ENCODE data around the gene WNT6.

The WNT6 gene

DNA sequence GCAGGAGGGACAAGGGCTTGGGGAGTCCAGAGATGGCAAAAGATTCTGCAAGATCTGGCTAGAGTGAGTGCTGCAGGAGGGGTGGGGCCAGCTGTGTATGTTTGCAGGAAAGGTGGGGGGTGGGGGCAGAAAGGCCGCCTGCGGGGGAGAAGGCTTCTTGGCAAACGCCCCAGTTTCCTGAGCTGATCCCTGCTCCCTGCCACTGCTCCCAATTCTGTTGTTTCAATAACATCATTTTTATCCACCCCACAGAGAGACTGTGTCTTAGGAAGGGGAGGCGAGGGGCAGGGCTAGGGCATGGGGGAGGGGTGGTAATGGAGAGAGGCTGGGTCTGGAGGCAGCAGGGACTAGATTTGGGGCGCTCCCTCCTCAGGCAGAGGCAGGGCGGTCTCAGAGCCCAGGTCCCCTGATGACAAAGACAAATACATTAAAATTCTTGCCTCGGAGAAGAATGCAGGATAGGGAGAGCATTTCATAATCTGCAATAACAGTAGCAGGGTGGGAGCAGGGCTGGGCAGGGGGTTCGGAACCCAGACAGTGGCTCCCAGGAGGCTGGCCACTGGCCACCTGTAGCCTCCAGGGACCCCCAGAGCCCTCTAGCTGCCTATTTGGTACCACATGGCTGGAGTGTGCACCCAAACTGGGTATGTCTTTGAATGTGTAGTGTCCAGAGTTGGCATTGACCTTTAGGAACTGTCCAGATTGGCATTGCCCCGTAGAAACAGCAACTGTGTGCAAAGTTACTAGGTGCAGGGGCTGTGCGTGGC lies 2.1 kb upstream of the WNT6 start:
- no peak for DNase-seq (ENCODE audit: low read depth)

DNA sequence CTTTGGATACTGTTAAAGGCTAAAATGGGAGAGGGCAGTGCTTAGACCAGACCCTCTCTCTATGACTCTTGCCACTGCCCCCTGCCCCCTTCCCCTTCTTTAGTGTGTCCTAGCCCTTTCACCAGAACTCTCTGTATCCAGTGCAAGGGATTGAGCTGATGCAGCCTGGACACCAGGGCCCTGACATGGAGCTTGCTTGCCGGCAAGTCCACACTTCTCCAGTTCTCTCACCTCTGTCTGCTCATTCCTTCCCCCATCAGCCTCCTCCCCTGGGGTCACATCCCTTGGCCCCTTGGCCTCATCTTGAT lies 1.5 kb upstream of the WNT6 start:
- DNase-seq (ENCODE audit: low read depth), result no peak

DNA sequence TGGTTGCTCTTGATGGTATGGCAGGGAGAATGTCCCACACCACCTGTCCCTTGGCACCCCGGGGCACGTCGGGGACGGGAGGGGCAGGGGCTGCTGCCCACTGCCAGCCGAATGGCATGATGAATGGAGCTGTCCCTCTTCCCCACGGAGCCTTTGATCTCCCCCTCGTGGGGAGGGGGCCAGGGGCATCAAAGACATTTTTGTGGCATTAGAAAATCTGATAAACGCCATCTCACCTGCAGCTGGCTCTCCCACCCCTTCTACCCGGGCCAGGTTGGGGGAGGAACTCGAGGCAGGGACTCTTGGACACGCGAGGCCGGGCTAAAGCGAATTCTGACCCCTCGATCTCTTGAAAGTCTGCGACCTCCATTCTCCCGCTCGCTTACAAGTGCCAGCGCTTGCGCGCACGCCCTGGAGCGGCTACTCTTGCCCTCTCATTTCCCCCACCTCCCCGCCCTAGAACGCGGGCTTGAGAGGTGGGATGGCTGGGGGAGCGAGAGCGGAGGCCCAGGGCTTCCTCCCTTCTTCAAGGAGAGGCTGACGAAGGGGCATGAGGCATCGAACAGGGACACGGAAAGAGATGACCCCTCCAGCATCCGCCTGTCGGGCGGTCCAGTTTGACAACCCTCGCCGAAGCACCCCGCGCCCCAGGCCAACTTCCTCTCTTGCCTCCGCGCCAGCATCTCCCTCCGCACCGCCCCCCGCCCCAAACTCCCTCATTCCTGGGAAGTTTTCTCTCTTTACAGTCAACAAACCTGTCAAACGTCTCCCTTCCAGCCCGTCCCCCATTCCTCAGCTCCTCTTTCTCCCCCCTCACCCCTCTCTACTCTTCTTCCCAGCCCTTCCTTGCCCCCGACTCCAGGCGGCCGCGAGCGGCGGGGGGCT lies 692 bp upstream of the WNT6 start:
- DNase-seq (ENCODE audit: low read depth), result no peak

DNA sequence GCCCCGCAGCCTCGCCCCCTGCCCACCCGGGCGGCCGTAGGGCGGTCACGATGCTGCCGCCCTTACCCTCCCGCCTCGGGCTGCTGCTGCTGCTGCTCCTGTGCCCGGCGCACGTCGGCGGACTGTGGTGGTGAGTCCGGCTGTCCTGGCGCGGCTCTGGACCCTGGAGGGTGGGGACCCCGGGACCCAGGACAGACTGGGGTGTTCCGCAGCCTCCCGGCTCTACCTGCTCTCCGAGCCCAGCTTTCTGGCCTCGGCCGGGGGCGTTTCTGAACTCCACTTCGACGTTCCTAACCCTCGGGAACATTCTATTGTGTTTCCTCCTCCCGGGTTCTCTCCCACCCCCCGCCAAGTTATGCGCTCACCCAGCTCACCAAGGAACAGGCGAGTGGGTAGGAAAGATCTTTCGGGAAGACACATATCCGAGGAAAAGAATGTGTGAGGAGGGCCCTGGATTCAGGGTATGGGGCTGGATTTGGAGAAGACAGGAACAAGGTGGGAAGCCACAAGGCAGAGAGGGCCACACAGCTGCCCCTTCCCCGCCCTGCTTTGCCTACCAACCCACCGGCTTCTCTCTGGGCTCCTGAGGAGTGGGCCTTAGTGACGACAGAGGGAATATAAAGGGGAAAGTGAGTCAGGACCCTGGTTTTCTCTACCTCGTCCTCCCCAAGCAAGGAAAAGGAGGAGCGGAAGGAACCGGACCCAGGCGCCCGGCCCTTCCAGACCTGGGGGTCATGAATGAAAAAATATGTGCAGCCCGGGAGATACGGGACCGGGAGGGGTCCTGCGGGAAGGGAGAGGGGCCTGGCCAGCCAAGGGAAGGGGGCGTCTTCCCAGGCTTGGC lies 605 bp downstream of the WNT6 start:
- DNase-seq (ENCODE audit: low read depth), result no peak

DNA sequence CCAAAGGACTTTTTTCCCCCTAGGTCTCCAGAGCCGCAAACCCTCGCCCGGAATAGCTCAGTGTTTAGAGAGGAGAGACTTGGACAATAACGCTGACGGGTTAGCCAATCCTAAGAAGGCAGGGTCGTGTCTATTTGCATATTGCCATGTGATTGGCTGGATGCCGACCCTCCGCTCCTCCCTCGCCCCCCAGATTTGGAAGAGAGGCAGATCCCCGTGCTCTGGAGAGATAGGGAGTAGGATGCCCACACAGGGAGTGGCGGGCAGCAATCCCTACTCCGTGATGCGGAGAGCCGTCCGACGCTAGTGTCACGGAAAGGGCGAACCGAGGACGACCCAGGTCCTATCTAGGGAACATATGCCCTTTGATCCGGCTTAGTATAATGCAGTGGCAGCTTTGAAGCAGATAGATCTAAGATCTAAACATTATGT lies 1.4 kb downstream of the WNT6 start:
- no peak for DNase-seq (ENCODE audit: low read depth)

DNA sequence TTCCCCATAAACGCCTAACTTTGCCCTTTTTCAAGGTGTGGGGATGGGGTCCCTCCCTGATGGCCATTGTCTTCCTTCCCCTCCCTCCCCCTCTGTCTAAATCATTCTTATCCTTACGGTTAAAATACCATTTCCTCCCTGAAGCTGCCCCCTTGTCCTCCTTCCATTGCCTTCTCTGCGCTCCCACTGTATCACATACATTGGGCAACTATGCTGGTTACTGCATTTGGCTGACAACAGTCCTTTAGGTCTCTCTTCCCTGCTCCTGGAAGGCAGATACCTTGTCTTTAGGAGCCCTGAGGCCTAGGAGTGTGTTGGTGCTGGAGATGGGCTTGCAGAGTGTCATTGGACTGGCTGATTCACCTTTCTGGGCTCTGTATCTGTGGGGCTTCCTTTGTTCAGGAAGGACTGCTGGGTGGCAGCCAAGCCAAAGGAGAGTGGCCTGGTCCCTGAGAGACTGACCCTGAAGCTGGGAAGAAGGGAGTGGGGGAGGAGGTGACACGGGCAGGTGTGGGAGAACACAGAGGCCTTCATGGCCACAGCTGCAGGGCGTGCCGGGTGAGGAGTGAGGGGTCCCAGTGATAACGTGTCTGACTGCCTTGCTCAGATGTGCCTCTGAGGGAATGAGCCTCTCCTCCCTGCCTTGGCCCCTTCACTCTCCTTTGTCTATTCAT lies 2.2 kb downstream of the WNT6 start:
- DNase-seq (ENCODE audit: low read depth), result no peak

DNA sequence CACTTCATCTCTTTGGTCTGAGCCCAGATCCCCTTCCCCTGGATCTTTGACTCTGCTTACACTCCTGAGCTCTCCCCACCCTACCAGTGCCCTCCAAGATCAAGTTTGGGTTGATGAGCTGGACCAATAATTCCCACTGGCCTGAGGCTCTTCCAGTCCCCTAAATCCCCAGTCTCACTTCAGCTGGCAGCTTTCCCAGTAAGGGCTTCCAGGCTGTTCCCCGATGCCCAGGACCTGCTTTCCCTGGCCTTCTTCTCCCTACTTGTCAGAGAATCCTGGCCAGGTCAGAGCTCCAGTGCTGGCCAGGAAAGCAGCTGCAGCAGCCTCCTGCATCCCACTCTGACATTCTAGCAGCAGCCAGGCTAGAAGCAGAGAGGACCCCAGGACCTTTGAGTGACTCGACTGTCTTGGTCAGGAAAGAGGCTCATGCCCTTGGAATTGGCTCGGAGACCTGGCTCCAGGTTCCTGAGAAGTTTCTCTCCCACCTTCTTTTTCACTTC lies 3.5 kb downstream of the WNT6 start:
- no peak for DNase-seq (ENCODE audit: low read depth)

DNA sequence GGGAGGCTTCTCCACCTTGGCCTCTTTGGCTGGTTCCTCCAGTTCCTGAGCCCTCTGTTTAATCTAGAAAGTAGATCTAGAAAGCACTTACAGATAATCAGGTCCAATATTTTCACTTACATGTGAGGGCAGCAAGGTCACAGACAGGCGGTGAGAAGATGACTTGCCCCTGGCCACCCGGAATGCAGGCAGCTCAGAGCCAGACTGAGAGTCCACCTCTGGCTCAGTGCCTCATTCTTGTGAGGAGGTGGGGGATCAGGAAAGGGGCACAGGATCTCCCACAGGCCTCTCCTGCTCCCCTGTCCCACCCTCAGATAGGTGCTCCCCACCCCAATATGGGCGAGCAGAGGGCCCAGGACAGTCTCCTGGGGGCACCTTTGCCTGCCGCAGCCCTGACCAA lies 5.8 kb downstream of the WNT6 start:
- no peak for DNase-seq (ENCODE audit: low read depth)

DNA sequence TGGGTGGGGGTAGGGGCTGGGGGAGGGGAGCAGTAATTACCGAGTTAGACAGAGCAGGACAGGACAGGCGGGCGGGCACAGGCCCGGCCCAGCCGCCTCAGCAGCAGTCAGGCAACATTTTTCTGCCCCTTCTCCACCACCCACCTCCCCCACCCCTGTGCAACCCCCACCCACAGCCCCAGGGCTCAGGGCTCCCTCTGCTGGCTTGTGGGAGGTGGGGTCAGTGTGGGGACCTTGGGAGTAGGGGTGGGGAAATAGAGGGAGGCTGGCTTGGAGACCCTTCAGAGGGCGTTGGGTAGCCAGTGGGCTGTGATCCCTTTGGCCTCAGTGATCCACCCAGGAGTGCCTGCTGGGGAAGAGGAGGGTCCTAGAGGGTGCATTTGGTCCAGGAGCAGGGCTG lies 6.4 kb downstream of the WNT6 start:
- no peak for DNase-seq (ENCODE audit: low read depth)

DNA sequence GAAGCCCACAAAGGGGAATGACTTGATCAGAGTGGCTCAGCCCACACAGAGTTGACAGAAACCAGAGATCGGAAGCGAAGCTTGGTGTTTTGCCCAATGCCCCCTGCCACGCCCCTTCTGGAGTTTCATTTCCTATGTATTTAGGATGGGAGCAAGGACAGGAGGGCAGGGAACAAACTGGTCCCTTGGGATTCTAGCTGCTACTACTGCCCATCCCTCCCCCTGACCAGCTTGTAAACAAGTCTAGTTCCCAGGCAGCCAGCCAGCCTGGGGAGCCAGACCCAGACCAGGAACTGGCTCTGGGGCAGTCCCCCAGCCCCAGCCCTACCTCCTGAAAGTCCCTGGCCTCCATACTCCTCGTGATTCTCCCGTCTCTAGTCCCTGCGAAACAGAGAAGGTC lies 8.3 kb downstream of the WNT6 start:
- no peak for DNase-seq (ENCODE audit: low read depth)

DNA sequence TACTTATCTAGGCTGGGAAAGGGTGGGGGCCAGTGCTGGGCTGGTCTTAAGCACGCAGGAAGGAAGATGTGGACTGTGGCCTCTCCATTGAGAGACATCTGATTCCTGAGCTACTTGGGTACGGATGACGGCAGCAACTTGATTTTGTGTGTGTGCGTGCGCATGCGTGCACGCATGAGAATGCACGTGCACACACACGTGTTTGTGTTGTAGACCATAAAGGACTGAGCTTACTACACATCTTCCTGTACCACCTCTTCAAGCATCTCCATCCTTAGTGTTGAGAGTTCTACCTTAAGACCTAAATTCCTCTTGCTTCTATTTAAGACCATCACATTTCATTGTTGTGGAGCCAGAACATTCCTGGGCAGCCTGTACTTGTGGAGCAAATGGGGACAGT lies 9.5 kb downstream of the WNT6 start:
- DNase-seq (ENCODE audit: low read depth), result no peak

DNA sequence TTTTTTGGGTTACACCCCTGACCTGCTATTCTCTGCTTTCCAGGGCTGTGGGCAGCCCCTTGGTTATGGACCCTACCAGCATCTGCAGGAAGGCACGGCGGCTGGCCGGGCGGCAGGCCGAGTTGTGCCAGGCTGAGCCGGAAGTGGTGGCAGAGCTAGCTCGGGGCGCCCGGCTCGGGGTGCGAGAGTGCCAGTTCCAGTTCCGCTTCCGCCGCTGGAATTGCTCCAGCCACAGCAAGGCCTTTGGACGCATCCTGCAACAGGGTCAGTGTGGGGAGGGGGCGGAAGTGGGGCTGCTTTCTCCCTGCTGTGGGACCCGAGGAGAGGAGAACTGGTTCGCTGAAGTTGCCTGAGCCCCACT lies 11.4 kb downstream of the WNT6 start:
- no peak for DNase-seq (ENCODE audit: low read depth)

DNA sequence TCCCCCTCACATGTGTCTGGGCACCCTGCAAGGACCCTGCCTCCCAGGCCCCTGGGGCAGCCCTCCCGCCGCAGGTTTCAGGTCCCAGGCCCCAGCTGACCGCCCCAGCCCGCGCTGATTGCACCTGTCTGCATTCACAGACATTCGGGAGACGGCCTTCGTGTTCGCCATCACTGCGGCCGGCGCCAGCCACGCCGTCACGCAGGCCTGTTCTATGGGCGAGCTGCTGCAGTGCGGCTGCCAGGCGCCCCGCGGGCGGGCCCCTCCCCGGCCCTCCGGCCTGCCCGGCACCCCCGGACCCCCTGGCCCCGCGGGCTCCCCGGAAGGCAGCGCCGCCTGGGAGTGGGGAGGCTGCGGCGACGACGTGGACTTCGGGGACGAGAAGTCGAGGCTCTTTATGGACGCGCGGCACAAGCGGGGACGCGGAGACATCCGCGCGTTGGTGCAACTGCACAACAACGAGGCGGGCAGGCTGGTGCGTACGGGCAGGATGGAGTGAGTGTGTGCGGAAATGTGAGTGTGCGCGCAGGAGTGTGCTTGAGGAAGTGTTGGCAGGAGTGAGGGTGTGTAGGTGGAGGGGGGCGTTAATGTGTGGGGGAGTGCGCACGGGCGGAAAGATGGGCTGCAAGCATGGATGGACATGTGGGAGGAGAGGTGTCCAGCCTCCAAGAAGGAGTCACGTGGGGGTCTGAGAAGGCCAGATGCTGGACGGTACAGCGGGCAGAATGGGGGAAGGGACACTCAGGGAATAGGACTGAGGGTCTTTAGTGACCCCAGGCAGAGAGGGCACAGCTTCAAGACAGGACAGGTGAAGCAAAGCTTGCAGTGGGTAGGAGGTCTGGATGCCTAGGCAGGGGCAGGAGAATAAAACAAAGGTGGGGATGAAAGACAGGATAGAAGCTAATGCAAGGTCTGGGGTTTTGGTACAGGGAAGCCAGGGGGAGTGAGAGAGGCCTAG lies 12.0 kb downstream of the WNT6 start:
- DNase-seq (ENCODE audit: low read depth), result no peak

DNA sequence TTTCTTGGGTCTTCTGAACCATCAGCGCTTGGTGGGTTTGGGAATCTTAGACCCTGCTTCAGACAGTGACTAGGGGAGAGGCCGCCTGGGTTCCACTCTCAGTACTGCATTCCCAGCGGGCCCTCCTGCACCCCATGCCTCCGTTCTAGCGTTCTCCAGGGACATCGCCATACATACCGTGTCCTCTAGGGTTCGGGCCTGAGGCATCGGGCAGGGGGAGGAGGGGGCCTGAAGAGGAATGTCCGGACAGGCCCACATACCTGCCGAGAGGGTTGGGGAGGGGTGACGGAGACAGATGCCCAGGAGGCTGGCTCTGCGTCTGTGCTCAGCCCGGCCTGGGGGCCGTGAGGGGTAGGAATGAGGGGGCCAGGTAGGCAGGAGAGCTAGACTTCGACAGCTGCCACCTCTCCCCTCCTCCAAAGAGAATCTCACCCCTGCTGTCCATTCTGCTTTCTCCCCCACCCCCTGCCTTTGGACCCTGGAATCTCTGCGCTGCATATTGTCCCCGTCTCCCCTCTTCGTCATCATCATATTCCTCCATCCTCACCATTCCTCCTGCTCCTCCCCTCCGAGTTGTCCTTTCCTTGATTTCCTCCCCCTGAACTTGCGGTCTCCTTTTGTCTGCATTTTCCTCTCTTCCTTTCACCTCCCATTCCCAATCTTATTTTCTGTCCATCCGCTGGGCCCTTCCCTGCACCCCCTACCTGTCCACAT lies 13.2 kb downstream of the WNT6 start:
- no peak for DNase-seq (ENCODE audit: low read depth)

DNA sequence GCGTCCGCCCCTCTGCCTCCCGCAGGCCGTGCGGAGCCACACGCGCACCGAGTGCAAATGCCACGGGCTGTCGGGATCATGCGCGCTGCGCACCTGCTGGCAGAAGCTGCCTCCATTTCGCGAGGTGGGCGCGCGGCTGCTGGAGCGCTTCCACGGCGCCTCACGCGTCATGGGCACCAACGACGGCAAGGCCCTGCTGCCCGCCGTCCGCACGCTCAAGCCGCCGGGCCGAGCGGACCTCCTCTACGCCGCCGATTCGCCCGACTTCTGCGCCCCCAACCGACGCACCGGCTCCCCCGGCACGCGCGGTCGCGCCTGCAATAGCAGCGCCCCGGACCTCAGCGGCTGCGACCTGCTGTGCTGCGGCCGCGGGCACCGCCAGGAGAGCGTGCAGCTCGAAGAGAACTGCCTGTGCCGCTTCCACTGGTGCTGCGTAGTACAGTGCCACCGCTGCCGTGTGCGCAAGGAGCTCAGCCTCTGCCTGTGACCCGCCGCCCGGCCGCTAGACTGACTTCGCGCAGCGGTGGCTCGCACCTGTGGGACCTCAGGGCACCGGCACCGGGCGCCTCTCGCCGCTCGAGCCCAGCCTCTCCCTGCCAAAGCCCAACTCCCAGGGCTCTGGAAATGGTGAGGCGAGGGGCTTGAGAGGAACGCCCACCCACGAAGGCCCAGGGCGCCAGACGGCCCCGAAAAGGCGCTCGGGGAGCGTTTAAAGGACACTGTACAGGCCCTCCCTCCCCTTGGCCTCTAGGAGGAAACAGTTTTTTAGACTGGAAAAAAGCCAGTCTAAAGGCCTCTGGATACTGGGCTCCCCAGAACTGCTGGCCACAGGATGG lies 14.0 kb downstream of the WNT6 start:
- no peak for DNase-seq (ENCODE audit: low read depth)

DNA sequence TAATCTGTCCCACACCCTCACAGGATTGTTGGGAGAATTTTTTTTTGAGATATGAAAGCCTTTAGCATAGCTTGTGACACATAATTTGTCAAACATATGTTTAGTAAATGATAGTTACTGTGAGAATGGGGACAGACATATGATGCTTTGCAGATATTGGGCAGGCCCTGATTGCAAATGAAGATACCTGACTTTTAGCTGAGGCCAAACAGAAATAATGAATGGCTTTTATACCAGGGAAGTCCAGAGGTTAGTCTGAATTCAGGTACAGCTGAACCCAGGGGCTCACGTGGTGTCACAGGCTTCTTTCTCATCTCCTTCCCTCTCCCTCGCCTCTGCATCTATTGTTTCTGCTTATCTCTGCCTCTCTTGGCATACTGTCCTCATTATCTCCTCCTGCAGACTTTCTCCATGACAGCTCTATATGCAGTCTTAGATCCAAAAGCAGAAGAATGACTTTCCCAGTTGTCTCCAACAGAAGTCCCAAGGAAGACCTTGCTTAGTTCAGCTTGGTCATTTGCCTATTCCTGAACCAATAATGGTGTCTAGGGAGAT lies 16.2 kb downstream of the WNT6 start:
- no peak for DNase-seq (ENCODE audit: low read depth)

DNA sequence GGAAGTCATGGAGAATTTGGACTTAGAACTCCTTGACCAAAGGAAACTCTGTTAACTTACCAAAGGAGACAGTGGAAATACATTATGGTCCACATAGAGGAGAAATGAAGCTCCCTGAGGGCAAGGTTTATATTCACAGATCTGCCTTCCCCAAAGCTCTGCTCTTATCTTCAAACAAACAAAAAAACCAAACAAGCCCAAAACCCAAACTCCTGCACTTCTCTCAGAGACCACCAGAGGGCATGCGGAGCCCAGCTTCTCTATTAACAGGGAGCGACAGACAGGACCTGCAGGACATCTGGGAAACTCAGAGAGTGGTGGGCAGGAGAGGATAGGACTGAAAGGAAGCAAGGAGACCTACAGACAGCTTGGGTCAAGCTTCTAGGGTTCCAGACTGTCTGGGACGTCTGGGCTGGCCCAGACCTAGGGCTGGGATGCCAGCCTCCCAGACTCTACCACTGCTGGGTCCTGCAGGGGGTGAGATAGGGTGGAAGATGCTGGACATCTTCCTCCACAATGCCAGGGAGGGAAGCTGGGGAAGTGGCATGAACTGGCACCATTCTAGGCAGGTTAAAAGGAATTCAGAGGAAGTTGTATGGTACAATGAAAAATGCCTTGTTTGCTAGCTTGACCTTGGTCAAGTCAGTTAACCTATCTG lies 17.1 kb downstream of the WNT6 start:
- DNase-seq (ENCODE audit: low read depth), result peak; percentile 46

DNA sequence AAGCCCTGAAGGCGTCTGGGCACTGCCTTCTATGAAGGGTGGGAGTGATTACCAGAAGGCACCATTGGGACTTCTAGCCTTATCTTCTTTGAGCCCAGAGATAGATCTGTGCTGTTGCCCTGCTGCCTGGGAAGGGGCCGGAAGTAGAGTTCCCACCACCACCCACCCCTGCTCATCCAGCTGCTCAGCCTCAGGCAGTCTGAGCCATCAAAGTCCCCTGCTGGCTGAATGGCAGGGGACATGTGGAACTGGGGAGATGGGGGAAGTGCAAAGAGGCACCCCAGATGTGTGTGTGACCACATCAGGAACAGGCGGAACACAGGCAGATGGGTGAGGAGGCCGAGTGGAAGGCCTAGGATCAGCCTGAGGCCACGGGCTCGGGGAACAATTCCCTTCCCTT lies 17.7 kb downstream of the WNT6 start:
- DNase-seq (ENCODE audit: low read depth), result no peak
